HG03045 (cell line): ENCODE measurements around the gene RGMB.

ENCODE experiments used
- ATAC-seq: cut with Tn5 transposase; IDR thresholded peaks from one replicate; pipeline ENCODE4 v1.9.1; 2021; ENCODE audit warnings: mild to moderate bottlenecking, moderate library complexity; ENCODE audit not compliant: unreplicated experiment

The RGMB gene

DNA sequence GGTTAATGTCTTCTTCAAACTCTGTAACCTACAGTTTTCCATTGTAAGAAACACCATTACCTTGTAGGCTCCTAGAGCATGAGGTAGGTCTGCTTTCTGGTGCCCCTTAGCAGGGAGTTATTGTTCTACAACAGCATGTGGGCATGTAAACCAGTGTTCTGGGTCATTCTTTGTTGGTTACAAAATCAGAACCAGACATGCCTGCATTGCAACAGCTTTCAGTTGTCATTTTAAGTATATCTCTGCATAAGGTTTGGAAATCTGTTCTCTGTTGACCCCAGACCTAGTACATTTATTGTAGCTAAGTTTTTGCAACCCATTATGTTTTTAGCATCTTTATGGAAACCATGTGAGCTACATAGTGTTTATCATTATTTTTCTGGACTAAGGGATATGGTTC is 10.9 kb downstream of the RGMB start:
- ATAC-seq = no peak

DNA sequence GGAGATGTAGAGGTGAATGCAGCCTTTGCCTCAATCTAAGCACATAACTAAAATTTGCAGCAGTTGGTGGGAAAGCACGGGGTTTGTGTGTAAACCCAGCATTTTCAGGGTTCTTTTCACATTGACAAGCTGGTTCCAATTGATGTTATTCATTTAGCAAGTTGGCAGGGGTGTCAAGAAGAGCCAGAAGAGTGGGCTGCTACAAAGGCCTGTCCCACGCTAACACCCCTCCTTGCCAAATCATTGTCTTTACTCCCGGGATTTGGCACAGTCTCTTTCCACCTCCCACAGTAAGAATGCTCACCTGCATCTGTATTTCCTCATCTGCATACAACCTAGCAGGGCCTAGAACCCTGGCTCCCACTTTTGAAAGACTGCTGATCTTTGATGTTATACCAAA is 11.8 kb downstream of the RGMB start:
- ATAC-seq = no peak

DNA sequence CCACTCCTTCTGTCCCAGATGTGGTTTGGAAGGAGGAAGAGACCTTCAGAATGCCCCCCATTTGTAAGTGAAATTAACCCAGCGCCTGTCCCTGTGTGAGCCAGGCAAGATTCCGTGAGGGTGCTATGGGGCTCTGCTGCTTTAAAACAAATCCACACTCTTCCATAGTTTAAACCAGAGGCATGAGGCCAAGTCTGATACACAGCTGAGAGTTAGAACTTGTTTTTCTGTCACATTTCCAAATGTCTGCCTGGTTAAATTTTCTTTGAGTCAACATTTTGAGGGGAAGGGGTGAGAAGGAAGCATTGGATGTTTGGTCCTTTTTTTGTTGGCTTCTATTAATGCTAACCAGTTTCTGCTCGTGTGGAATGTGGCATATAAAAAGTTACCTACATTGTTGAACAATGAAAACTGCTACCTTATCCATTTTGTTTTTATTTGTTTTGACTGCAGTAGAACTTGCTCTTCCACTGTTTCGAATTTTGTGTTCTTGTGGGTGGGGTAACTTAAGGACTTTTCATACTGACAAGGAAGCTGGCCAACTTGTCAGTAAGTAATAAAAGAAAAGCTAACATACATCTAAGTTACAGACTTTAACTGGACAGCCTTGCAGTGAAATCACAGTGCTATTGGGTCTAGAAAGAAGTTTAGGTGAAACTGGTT is 12.9 kb downstream of the RGMB start:
- ATAC-seq = no peak

DNA sequence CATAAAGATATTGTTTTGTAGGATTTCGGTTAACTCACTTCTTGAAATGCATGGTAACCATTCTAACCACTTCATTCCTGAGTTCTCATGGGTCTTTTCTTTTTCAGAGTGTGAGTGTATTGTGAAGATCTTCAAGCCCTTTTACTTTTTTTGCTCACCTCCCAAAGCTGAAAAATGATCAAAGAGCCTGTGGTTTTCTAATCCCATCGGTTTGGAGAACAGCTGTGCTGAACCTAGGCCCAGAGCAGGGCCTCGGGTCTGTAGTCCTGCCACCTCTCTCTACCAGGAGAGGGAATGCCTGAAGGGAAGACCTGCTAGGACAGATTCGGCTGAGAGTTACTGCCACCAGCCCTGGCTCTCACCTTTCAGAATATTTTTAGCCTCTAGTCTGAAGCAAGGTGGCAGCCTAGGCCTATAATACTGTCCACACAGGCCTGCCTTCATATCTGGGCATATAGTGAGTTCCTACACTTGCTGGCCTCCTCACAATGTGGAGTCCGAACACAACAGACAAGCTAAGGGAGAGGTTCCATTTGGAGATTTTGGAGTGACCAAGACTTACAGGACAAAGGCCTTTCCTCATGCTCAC is 13.8 kb downstream of the RGMB start:
- ATAC-seq = no peak

DNA sequence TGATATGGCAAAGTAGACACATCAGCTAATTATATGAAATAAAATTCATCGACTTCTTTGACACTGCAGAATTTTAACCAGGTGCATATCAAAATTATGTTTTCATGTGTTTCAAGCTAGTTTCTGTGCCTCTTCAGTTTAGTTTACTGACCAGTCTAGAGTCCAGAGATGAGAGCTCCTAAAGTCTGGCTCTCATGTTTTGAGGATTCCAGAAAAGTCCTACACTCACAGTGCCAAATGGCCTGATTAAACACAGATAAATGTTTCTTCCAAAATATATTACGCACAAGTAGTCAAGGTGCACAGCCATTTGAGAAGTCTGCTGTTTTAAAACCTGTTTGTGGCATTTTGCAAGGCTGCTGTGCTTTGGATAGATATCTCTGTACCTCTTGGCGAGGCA is 15.6 kb downstream of the RGMB start:
- ATAC-seq = no peak

DNA sequence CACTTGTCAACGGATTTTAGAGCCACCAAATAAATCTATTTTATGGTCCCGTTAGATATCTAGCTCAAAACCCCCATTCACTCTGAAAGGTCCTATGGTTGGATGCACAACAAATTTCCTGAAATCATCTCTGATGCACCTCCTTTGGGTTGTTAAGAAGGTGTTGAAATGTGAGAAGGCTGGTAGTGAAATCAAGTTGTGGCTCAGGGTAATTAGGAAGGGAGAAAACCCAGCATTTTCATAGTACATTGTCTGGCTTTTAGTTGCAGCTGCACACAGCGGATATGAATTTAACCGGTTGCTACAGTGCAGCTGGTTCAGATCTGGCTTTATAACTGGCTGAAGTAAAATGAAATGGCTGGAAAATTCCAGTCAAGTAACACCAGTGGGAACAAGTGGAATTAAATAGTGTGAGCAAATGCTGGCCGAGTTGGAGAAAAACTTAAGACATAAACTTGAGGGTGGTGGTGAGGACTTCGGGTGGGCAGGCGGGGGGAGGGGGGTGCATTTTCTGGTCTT is 17.6 kb downstream of the RGMB start:
- ATAC-seq = no peak

DNA sequence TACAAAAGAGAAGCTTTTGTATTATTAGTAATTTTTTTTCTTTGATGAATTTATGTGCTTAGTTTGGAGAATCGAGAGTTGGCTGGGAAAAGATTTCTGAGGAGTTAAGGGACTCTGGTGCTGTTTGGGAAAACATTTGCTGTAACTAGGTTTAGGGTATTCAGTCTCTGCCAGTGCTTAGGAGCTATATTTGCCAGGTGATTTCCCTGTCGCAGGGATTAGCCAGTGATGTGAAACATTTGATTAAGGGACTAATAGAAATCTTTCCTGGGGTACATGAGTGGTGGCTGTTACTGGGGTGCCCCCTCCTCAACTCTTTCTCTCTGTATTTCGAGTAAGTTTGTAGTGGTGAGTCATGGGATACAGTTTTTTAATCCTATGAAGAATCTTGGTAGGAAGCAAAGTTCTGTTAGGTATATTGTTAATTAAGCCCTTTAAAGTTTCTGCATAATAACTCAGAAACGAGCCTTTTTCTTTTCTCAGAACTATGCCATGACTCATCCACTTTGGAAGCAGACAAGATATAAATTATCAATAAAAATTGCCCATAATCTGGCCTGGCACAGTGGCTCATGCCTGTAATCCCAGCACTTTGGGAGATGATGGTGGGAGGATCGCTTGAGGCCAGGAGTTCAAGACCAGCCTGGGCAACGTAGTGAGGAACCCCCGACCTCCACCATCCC is 18.6 kb downstream of the RGMB start:
- ATAC-seq = no peak

DNA sequence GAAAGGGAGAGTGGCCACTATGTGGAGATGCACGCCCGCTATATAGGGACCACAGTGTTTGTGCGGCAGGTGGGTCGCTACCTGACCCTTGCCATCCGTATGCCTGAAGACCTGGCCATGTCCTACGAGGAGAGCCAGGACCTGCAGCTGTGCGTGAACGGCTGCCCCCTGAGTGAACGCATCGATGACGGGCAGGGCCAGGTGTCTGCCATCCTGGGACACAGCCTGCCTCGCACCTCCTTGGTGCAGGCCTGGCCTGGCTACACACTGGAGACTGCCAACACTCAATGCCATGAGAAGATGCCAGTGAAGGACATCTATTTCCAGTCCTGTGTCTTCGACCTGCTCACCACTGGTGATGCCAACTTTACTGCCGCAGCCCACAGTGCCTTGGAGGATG is 19.8 kb downstream of the RGMB start:
- ATAC-seq = no peak

DNA sequence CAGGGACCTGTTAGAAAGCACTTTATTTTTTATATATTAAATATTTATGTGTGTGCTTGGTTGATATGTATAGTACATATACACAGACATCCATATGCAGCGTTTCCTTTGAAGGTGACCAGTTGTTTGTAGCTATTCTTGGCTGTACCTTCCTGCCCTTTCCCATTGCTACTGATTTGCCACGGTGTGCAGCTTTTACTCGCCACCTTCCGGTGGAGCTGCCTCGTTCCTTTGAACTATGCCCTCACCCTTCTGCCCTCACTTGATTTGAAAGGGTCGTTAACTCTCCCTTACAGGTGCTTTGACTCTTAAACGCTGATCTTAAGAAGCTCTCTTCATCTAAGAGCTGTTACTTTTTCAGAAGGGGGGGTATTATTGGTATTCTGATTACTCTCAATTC is 20.5 kb downstream of the RGMB start:
- ATAC-seq = no peak

DNA sequence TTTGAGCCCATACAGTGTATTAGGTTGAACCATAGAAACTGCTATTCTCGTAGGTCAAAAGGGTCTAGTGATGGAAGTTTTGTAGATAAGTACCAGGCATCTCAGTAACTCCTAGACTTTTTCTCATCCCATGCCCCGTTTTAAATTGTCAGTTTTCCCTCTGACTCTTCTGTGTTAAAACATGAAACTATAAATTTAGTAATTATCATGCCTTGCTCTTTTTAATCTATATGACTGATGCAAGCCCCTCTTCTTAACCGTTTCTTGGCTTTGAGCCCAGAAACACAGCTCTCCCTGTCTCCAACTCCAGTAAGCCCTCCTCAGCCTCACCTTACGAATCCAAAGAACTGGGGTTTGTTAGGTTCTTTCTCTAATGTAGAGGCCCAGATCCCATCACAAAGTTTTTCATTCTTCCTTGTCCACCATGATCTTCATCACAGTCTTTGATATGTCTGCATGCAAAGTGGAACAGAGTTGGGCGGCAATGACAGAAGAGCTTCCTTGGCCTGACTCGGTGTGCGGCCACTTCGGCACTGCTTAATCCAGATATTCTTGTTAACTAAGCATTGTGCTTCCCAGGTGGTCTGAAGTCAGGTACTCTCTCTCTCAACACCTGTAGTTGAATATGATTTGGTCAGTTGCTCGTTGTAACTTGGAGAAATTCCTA is 21.1 kb downstream of the RGMB start:
- no peak for ATAC-seq

DNA sequence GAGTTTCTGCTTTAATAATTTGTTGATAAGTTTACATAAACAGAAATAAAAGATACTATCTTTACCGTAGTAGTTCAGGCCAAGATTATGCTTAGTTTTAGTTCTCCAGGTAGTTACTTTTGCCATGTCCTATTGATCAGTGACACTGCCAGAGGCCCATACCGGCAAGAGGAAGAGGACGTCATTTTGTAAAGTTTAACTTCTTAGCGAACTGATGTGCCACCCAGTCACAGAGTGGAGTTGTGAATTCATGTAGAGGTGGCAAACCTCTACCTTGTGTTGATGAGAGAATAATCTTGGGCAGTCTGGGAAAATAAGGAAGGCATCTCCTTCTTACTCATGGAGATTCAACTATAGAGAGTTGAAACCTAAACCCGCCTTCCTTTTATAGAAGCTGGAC is 21.8 kb downstream of the RGMB start:
- ATAC-seq = no peak

DNA sequence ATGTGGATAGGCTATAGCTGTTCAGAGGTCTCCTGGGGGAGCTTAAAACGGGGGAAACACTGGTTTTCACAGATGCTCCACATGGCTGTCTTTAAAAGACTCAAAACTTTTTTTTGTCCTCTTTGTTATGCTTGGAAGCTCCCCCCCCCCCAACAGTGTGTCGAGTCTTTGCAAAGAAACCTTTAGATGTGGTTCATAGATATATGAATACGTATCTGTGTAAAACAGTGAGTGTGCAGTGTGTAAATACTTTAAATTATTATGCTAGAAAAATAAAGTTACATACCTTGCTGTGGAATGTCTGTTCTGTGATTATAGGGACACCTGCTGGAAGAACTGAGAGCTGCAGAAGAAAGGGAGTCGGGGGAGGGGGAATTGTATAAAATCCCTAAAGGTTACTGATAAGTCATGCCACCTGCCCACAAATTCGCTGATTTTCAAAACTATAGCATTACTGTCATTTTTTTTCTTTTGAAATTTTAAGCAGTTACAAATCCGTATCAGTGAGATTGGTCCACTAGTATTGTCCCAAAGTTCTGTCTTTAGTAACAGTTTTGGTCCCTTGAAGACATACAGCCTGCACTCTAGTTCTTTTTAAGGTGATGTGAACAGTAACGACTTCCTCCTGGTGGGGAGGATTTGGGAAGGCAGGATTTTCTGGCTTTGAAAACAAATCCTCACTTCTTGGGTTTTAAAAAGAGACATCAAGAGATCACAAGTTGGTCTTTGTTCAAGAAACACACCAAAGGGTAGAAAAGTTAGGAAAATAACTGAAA is 22.9 kb downstream of the RGMB start:
- peak; percentile 77 for ATAC-seq

DNA sequence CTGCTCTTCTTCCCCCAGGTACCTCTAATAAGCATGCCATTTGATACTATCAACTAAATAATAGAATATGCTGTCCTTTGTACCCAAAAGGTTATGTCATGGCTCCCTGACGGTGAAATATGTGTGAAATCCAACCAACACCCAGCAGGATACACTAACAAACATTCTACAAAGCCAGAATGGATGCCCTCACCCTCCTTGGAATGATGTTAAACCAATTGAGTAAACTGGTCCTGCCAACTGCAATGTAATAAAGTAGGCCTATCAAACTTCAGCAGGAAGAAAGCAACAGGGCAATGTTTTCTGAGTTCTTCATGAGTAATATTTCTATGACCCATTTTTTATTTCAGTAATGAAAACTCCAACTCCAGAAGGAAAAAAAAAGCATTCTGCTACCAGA is 24.9 kb downstream of the RGMB start:
- ATAC-seq = no peak

DNA sequence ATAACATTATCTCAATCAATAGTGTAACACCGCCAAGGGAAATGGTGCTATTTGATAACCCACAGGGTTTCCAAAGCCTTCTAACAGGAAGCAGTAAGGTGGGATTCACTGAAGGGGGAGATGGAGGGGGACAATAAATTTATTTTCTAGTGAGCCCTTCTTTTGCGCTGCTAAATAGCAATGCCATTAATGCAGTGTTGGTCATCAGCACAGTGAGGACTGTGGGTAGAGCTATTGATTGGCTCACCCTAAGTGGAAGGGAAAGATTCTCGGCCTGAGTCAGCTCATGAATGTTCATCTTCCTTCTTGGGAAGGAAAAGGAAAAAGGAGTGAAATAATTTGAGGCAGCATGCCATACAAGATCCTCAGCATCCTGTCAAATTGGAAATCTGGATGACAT is 25.4 kb downstream of the RGMB start:
- no peak for ATAC-seq

DNA sequence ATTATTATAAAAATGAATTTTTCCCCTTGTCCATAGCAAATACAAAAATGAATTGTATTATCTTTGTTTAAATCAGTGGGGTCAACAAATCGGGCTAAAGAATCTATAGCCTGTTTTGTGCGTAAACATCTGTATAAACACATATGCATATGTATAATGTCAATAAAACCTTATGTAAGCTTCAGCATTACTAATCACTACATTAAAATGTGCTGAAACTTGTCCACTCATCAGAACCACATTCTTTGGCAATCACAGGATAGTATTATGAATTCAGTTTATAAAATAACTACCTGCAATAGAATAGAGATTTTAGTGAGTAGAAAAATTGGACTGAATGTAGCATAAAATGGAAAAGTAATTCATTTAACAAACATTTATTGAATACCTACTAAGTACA is 30.6 kb downstream of the RGMB start:
- ATAC-seq = no peak

DNA sequence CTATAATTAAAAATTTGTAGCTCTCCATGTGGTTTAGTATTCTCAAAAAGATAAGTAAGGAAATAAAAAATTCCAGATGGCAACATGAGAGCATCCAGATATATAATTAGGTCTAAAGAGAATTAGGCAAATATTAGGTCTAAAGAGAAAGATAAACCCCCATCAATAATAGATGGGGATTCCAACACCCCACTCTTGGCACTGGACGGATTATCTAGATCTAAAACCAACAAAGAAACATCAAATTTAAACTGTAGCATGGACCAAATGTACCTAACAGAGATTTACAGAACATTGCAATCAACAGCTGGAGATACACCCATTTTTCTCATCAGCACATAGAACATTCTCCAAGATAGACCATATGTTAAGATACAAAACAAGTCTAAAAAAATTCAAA is 31.6 kb downstream of the RGMB start:
- no peak for ATAC-seq

DNA sequence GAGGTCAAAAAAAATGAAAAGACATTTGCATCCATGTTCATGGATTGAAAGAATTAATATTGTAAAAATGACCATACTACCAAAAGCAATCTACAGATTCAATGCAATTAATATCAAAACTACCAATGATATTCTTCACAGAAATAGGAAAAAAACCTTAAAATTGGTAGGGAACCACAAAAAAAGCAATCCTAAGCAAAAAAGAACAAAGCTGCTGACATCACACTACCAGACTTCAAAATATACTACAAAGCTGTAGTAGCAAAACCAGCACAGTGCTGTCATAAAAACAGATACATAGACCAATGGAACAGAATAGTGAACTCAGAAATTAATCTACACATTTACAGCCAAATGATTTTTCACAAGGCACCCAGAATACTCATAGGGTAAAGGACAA is 34.3 kb downstream of the RGMB start:
- no peak for ATAC-seq

DNA sequence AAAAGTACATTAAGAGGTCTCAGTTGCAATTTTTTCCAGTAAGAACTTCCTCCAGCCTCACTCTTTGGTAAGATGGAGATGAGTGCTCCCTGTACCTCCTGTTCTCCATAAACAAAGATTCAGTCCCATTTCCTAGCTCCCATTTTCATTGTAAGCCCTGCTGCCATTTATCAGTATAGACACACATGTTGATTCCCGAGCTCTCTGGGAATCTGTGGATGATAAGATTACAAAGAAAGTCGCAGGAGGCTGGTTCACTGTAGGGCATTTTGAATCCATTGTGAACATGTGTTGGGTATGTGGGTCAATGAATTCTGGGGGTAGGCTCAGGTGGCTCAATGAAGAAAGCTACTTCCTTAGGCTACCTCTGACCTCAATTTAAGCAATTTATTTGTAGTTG is 36.7 kb downstream of the RGMB start:
- no peak for ATAC-seq

DNA sequence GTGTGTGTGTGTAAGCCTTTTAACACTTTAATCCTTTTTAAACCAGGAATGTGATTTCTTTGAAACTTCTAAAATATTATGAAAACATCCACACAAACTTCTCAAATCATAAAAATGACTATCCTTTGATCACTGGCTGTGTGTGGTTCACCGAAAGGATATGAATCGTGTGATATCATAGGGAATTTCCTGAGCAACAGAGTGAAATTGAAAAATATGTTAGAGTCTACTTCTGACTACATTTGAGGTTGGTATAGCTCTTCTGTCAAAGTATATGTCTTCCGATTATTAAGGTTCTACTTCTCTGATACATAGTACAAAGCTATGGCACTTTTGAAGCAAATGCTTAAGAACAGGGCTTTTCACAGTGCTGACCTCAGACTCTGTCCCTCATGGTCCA is 40.3 kb downstream of the RGMB start:
- ATAC-seq = no peak

DNA sequence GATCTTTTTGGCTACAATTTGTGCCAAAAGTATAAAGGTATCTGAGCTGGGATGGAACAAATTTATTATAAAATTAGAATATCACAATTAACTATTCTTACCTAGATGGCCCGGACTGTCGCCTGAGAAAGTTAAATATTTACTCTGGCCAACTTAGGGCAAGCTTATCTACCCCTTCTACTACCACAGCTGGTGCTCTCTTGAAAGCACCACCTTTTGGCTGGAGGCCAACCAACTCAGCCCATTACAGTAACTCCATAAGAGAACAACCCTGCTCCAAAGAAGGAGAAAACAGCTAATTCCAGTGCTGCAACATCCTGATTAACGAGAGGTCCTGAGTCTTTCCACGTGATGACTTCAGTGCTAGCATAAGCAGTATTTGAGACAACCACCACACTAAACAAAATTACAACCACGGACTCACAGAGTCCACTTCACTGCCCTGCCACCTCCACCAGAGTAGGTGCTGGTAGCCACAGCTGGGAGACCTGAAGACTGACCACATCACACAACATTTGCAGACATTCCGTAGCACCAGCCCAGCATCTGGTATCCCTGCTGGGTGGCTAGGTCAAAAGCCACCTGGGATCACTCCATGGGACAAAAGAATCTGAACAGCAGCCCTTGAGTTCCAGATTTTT is 43.2 kb downstream of the RGMB start:
- ATAC-seq = no peak
